ENCODE data around the gene AUP1. TPM values are rescaled to one million over a fixed set of nuclear protein-coding genes. Genes with fewer than 3 reads are reported as not detected.

The AUP1 gene
- total RNA-seq, 1 donor from 2014 or later: 120 TPM

DNA sequence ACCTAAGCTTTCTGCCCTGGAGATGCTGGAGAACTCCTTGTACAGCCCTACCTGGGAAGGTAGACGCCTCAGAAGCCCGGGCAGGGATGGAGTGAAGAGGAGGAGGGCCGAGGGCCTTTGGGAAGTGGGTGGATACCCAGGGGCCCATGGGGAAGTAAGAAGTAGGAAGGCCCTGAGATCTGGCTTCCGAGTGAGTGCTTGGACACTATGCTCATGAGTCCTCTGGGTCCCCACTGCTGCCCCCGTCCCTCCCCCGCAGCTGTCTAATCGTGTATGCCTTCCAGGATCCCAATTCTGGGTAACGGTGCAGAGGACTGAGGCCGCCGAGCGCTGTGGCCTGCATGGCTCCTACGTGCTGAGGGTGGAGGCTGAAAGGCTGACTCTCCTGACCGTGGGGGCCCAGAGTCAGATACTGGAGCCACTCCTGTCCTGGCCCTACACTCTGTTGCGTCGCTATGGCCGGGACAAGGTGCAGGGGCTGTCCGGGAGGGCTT is 26.2 kb upstream of the AUP1 start:
- no peak for TF ChIP-seq CTCF (IDR thresholded peaks at IDR 0.05)
- no peak for DNase-seq (ENCODE audit: low spot score in 2 of 2)
- Histone ChIP-seq H3K4me1 (peaks cover 0 to 15% of the 10 kb centered on the region in 2 donors), H3K27ac (peak overlapping the region; percentile 90 to 94), H3K4me3 (peak overlapping the region; percentile 69 to 75), H3K27me3 (no peaks in the 10 kb centered on the region), H3K9me3 (no peaks in the 10 kb centered on the region), H3K36me3 (no peaks in the 10 kb centered on the region)
- intact Hi-C loops (cut with DNase I): loop anchor here (2.0 kb wide), 1 partner anchor 29 kb away; no protein-coding TSS in a partner anchor

- intact Hi-C loops (cut with DNase I): loop anchor here (1.0 to 2.0 kb wide), 4 partner anchors 26 to 72 kb away; partner anchors contain the start of genes AUP1, HTRA2, PCGF1 and TTC31
- TF ChIP-seq CTCF (IDR thresholded peaks at IDR 0.05): no peak
- DNase-seq (ENCODE audit: low spot score in 2 of 2): peak in 1 of 2 donors; percentile 76
- Histone ChIP-seq H3K4me3 (peak overlapping the region; percentile 69 to 75), H3K36me3 (no peaks in the 10 kb centered on the region), H3K27ac (peak overlapping the region; percentile 90 to 94), H3K4me1 (peaks cover 0 to 15% of the 10 kb centered on the region in 2 donors), H3K9me3 (no peaks in the 10 kb centered on the region), H3K27me3 (no peaks in the 10 kb centered on the region)
Observed at GRCh38 chr2:74554820-74555531, 25.5 kb upstream of the AUP1 start.

GRCh38 chr2:74553892-74554819 is 24.6 kb upstream of the AUP1 start, which contains the start of the genes DOK1 and LOXL3:
Gene DOK1 (plus strand): TSS chr2:74554720. CDS start chr2:74554755, 35 bp downstream.
Gene LOXL3 (minus strand): TSS chr2:74553942. CDS start chr2:74552634, 1,308 bp downstream.
- H3K27ac ChIP-seq: peak within 1 kb of the TSS; percentile 90 to 94
- peak within 1 kb of the TSS; percentile 69 to 75 for H3K4me3 ChIP-seq
- H3K4me1 ChIP-seq: peaks cover 5 to 20% of the 10 kb centered on the region in 2 donors
- peak in 1 of 3 experiments; percentile 9 for TF ChIP-seq CTCF (IDR thresholded peaks at IDR 0.05)
- H3K36me3 ChIP-seq: no peaks in the 10 kb centered on the region
- no peaks in the 10 kb centered on the region for H3K9me3 ChIP-seq
- no peaks in the 10 kb centered on the region for H3K27me3 ChIP-seq
- peak; percentile 50 to 94 for DNase-seq (ENCODE audit: low spot score in 2 of 2)
- intact Hi-C loops (cut with DNase I): loop anchor here (1.0 to 2.0 kb wide), 4 partner anchors 25 to 71 kb away; partner anchors contain the start of genes AUP1, HTRA2, PCGF1 and TTC31

- H3K9me3 ChIP-seq: no peaks in the 10 kb centered on the region
- peak overlapping the region; percentile 69 to 75 for H3K4me3 ChIP-seq
- H3K4me1 ChIP-seq: peaks cover 7 to 20% of the 10 kb centered on the region in 2 donors
- H3K36me3 ChIP-seq: no peaks in the 10 kb centered on the region
- TF ChIP-seq CTCF (IDR thresholded peaks at IDR 0.05): no peak
- intact Hi-C loops (cut with DNase I): no loop called here
- no peaks in the 10 kb centered on the region for H3K27me3 ChIP-seq
- H3K27ac ChIP-seq: peak overlapping the region; percentile 90 to 94
- DNase-seq (ENCODE audit: low spot score in 2 of 2): no peak
Observed at GRCh38 chr2:74552914-74553811, 23.7 kb upstream of the AUP1 start.
